Liver (tissue), 9 donors: ENCODE data around the gene PDCL2. TPM values are rescaled to one million over a fixed set of nuclear protein-coding genes. Genes with fewer than 3 reads are reported as not detected.

Experiments
- DNase-seq: peaks from one replicate; pipeline ENCODE4 v3.0.0-alpha.2; 2017; ENCODE audit warnings: low spot score
- H3K27ac ChIP-seq, 2 donors: one replicate each; pipeline ENCODE4 v1.7.0; 2013; ENCODE audit warnings: inconsistent platforms in 2 of 2, low read length in 2 of 2, control low read depth in 1 of 2, low read depth in 1 of 2, mild to moderate bottlenecking in 1 of 2
- H3K27me3 ChIP-seq, 4 donors: one replicate each; pipeline versions ENCODE4 v1.6.1 to v1.7.0; 2013; ENCODE audit warnings: low read length in 3 of 4, inconsistent platforms in 1 of 4, mild to moderate bottlenecking in 1 of 4, moderate library complexity in 1 of 4; ENCODE audit not compliant: control insufficient read depth in 4 of 4, insufficient read depth in 4 of 4
- H3K36me3 ChIP-seq, 4 donors: one replicate each; pipeline versions ENCODE4 v1.6.1 to v1.7.0; 2013; ENCODE audit warnings: low read length in 3 of 4, mild to moderate bottlenecking in 3 of 4, low read depth in 1 of 4, moderate library complexity in 1 of 4; ENCODE audit not compliant: control insufficient read depth in 4 of 4, insufficient read depth in 3 of 4
- H3K4me1 ChIP-seq, 4 donors: one replicate each; pipeline versions ENCODE4 v1.6.1 to v1.7.0; 2013; ENCODE audit warnings: low read length in 3 of 4, mild to moderate bottlenecking in 3 of 4, moderate library complexity in 1 of 4; ENCODE audit not compliant: control insufficient read depth in 4 of 4, insufficient read depth in 4 of 4
- H3K4me3 ChIP-seq, 3 donors: one replicate each; pipeline versions ENCODE4 v1.6.1 to v1.7.0; 2013; ENCODE audit warnings: low read length in 3 of 3, control low read depth in 1 of 3, low read depth in 1 of 3, mild to moderate bottlenecking in 1 of 3
- H3K9ac ChIP-seq, 2 donors: one replicate each; pipeline ENCODE4 v1.7.0; 2013; ENCODE audit warnings: low read length in 2 of 2, mild to moderate bottlenecking in 2 of 2, moderate library complexity in 2 of 2, control low read depth in 1 of 2, low read depth in 1 of 2
- H3K9me3 ChIP-seq, 4 donors: one replicate each; pipeline versions ENCODE4 v1.6.1 to v1.7.0; 2013; ENCODE audit warnings: low read length in 3 of 4; ENCODE audit not compliant: control insufficient read depth in 4 of 4
- ATF3 ChIP-seq: IDR thresholded peaks from 2 replicates; pipeline ENCODE4 v1.6.1; 2016; ENCODE audit warnings: antibody characterized with exemption
- CTCF ChIP-seq: fragments of 150-350 bp; IDR thresholded peaks from 2 replicates; pipeline ENCODE4 v1.5.1; 2017; ENCODE audit warnings: improper control_type of control experiment, low read depth, low read length; ENCODE audit not compliant: missing input control
- EGR1 ChIP-seq, 2 donors: IDR thresholded peaks; 2 replicates each; pipeline ENCODE4 v1.6.1; 2016 to 2018; ENCODE audit warnings: antibody characterized with exemption in 2 of 2, low read depth in 2 of 2
- FOXA1 ChIP-seq: IDR thresholded peaks from 2 replicates; pipeline ENCODE4 v1.6.1; 2016; ENCODE audit warnings: antibody characterized with exemption
- FOXA2 ChIP-seq: IDR thresholded peaks from 2 replicates; pipeline ENCODE4 v1.6.1; 2016; ENCODE audit warnings: antibody characterized with exemption
- GABPA ChIP-seq, 2 donors: IDR thresholded peaks in 1 of 2; conservative IDR thresholded peaks in 1 of 2; 2 replicates each; pipeline ENCODE4 v1.6.1; 2016; ENCODE audit warnings: antibody characterized with exemption in 2 of 2, mild to moderate bottlenecking in 1 of 2, moderate library complexity in 1 of 2
- HNF4A ChIP-seq, 2 donors: conservative IDR thresholded peaks; 2 replicates each; pipeline ENCODE4 v1.6.1; 2016; ENCODE audit warnings: antibody characterized with exemption in 2 of 2, mild to moderate bottlenecking in 2 of 2
- HNF4G ChIP-seq: IDR thresholded peaks from 2 replicates; pipeline ENCODE4 v1.6.1; 2016; ENCODE audit warnings: antibody characterized with exemption
- JUND ChIP-seq, 2 donors: IDR thresholded peaks; 2 replicates each; pipeline ENCODE4 v1.6.1; 2016; ENCODE audit warnings: antibody characterized with exemption in 2 of 2
- MAX ChIP-seq: IDR thresholded peaks from 2 replicates; pipeline ENCODE4 v1.6.1; 2016; ENCODE audit warnings: antibody characterized with exemption
- NR2F2 ChIP-seq: IDR thresholded peaks from 2 replicates; pipeline ENCODE4 v1.6.1; 2016; ENCODE audit warnings: antibody characterized with exemption
- RAD21 ChIP-seq, 2 donors: IDR thresholded peaks; 2 replicates each; pipeline ENCODE4 v1.6.1; 2016; ENCODE audit warnings: antibody characterized with exemption in 2 of 2, mild to moderate bottlenecking in 2 of 2
- REST ChIP-seq: IDR thresholded peaks from 2 replicates; pipeline ENCODE4 v1.6.1; 2016; ENCODE audit warnings: antibody characterized with exemption, mild to moderate bottlenecking
- RXRA ChIP-seq, 2 donors: IDR thresholded peaks; 2 replicates each; pipeline ENCODE4 v1.6.1; 2017 to 2018; ENCODE audit warnings: antibody characterized with exemption in 2 of 2, mild to moderate bottlenecking in 1 of 2
- TAF1 ChIP-seq: conservative IDR thresholded peaks from 2 replicates; pipeline ENCODE4 v1.6.1; 2016; ENCODE audit warnings: antibody characterized with exemption, mild to moderate bottlenecking
- YY1 ChIP-seq: IDR thresholded peaks from 2 replicates; pipeline ENCODE4 v1.6.1; 2016; ENCODE audit warnings: antibody characterized with exemption, mild to moderate bottlenecking
- ZBTB33 ChIP-seq: IDR thresholded peaks from 2 replicates; pipeline ENCODE4 v1.6.1; 2016; ENCODE audit warnings: antibody characterized with exemption
- WGBS: extraction: QIAGEN DNeasy Blood & Tissue Kit; methylation state at CpG from one replicate; pipeline ENCODE4 v1.1.7; 2013; 5-methylcytosine and 5-hydroxymethylcytosine counted together
- polyA plus RNA-seq, 2 donors: library from polyadenylated mRNA; stranded (reverse) in 1 of 2; unstranded in 1 of 2; fragments of 200-250 nt in 1 of 2; fragments of >200 nt in 1 of 2; fragmentation: Nextera tagmentation in 1 of 2; extraction: Ambion mirVana in 1 of 2; gene quantifications; one replicate each; pipeline versions ENCODE4 v1.2.1 to v1.2.3, GENCODE V29; 2013 to 2015
- total RNA-seq, 2 donors: library from RNA; depleted of rRNA; stranded (reverse); fragments of >200 nt; gene quantifications; one replicate each; pipeline ENCODE4 v1.2.3, GENCODE V29; 2014
- donor health status: healthy.
- donor health status: healthy.
- donor health status: healthy.
- donor health status: healthy.
- donor health status: healthy.

The PDCL2 gene
- total and polyA plus RNA-seq, 4 donors: not detected

GRCh38 chr4:55545641-55546505 lies 46.2 kb downstream of the PDCL2 start (continued):
- TF ChIP-seq GABPA (IDR thresholded peaks at IDR 0.05 in 1 of 2, conservative IDR thresholded peaks at IDR 0.05 in 1 of 2): peak in 1 of 2 donors; percentile 40
- TF ChIP-seq JUND (IDR thresholded peaks at IDR 0.05): no peak
- TF ChIP-seq NR2F2: no peak
- TF ChIP-seq FOXA2: no peak
- TF ChIP-seq ATF3: no peak
- no peak for TF ChIP-seq RXRA (IDR thresholded peaks at IDR 0.05)
- TF ChIP-seq HNF4G: no peak

GRCh38 chr4:55545151-55545550 lies 46.9 kb downstream of the PDCL2 start:
- Histone ChIP-seq H3K9ac (peak overlapping the region; percentile 64 to 71), H3K9me3 (no peaks in the 10 kb centered on the region), H3K4me1 (peaks cover 0 to 20% (median 12%) of the 10 kb centered on the region in 4 donors), H3K36me3 (no peaks in the 10 kb centered on the region), H3K27ac (peak overlapping the region; percentile 93 to 97), H3K27me3 (no peaks in the 10 kb centered on the region), H3K4me3 (peak overlapping the region; percentile 41 to 100 (median 90))
- TF ChIP-seq CTCF: no peak
- TF ChIP-seq MAX: no peak
- TF ChIP-seq TAF1: no peak
- no peak for DNase-seq
- 1% methylated on average over 6 of the region's 6 CpGs for WGBS

- H3K4me3 ChIP-seq: no peak overlapping the region
- H3K9me3 ChIP-seq: no peaks in the 10 kb centered on the region
- no peak overlapping the region for H3K9ac ChIP-seq
- no peaks in the 10 kb centered on the region for H3K36me3 ChIP-seq
- H3K4me1 ChIP-seq: peaks cover 0 to 20% (median 12%) of the 10 kb centered on the region in 4 donors
- DNase-seq: no peak
- H3K27ac ChIP-seq: no peak overlapping the region
- TF ChIP-seq RAD21 (IDR thresholded peaks at IDR 0.05) (no peak), FOXA1 (no peak), ATF3 (no peak), NR2F2 (no peak), FOXA2 (no peak), REST (no peak), HNF4A (conservative IDR thresholded peaks at IDR 0.05) (no peak), MAX (no peak), GABPA (IDR thresholded peaks at IDR 0.05 in 1 of 2, conservative IDR thresholded peaks at IDR 0.05 in 1 of 2) (no peak), CTCF (no peak), RXRA (IDR thresholded peaks at IDR 0.05) (no peak), ZBTB33 (no peak), YY1 (no peak), EGR1 (IDR thresholded peaks at IDR 0.05; ENCODE audit: low read depth in 2 of 2) (no peak), TAF1 (no peak), HNF4G (no peak), JUND (IDR thresholded peaks at IDR 0.05) (no peak)
- no peaks in the 10 kb centered on the region for H3K27me3 ChIP-seq
Observed at GRCh38 chr4:55543858-55544257, 48.2 kb downstream of the PDCL2 start.
